A549 (cell line): Measurements from ENCODE around the gene NTN5. TPM values are rescaled to one million over a fixed set of nuclear protein-coding genes. Genes with fewer than 3 reads are reported as not detected.

Experiments used
- ATAC-seq, 2 experiments: fragments of 200-7000 bp in 1 of 2; fragments of >200 bp in 1 of 2; cut with Nextera tagmentation in 1 of 2; cut with Tn5 transposase in 1 of 2; 3 replicates each; pipeline versions ENCODE4 v1.8.0 to v1.9.1; 2018 to 2020; ENCODE audit warnings: mild to moderate bottlenecking in 1 of 2, moderate library complexity in 1 of 2
- CTCF ChIA-PET: fragments of 300-600 bp; sonication (Branson Sonifier 250); formaldehyde crosslinking; extraction: SDS; loops from one replicate; lab custom pipeline; 2021; ENCODE audit warnings: antibody characterized with exemption, inconsistent platforms; lab: Yijun Ruan, JAX
- POLR2A ChIA-PET: fragments of 350-600 bp; formaldehyde crosslinking; extraction: SDS; loops from one replicate; lab custom pipeline; 2021; ENCODE audit warnings: antibody characterized with exemption, inconsistent platforms; lab: Yijun Ruan, JAX
- DNase-seq, 2 experiments: peaks; one replicate each; pipeline versions ENCODE4 v3.0.0 to v3.0.0-alpha.2; 2011 to 2016; ENCODE audit warnings: low read depth in 1 of 2, low spot score in 1 of 2
- FAIRE-seq: peaks from 2 replicates; lab custom pipeline; 2011; peaks lifted over from hg19 to GRCh38; lab: Jason Lieb, UNC
- H3K27ac ChIP-seq, 2 experiments: fragments of >200 bp; sonication (Bioruptor Twin); formaldehyde crosslinking; 3 replicates each; pipeline ENCODE4 v1.5.1; 2016 to 2017
- H3K4me1 ChIP-seq: fragments of >200 bp; sonication (Bioruptor Twin); formaldehyde crosslinking; 3 replicates; pipeline ENCODE4 v1.6.1; 2016
- H3K4me2 ChIP-seq: fragments of >200 bp; sonication (Bioruptor Twin); formaldehyde crosslinking; 3 replicates; pipeline ENCODE4 v1.6.1; 2016
- H3K4me3 ChIP-seq: fragments of >200 bp; sonication (Bioruptor Twin); formaldehyde crosslinking; 3 replicates; pipeline ENCODE4 v1.5.1; 2016
- H3K9me3 ChIP-seq: fragments of >200 bp; sonication (Bioruptor Twin); formaldehyde crosslinking; 3 replicates; pipeline ENCODE4 v1.6.1; 2016
- BCL3 ChIP-seq: fragments of >200 bp; sonication (Bioruptor Twin); formaldehyde crosslinking; IDR thresholded peaks from 3 replicates; pipeline ENCODE4 v1.6.1; 2016
- BHLHE40 ChIP-seq: IDR thresholded peaks from 2 replicates; pipeline ENCODE4 v1.6.1; 2012; ENCODE audit warnings: low read depth, low read length, inconsistent platforms
- CEBPB ChIP-seq, 2 experiments: fragments of >200 bp in 1 of 2; sonication (Bioruptor Twin) in 1 of 2; formaldehyde crosslinking in 1 of 2; IDR thresholded peaks; 2 replicates each; pipeline ENCODE4 v1.6.1; 2012 to 2016
- EP300 ChIP-seq, 2 experiments: fragments of >200 bp; sonication (Bioruptor Twin); formaldehyde crosslinking; IDR thresholded peaks; 2 replicates in 1 of 2; 3 replicates in 1 of 2; pipeline ENCODE4 v1.6.1; 2016 to 2017
- FOXS1 ChIP-seq: fragments of 250-450 bp; sonication (Bioruptor Pico); IDR thresholded peaks from 2 replicates; pipeline ENCODE4 v1.5.0; 2020; ENCODE audit warnings: mild to moderate bottlenecking, moderate library complexity
- HDAC2 ChIP-seq: fragments of 200-600 bp; sonication (generic); IDR thresholded peaks from 2 replicates; pipeline ENCODE4 v1.6.1; 2016
- HEYL ChIP-seq: fragments of 250-450 bp; sonication (Bioruptor Pico); IDR thresholded peaks from 2 replicates; pipeline ENCODE4 v1.8.0; 2021; ENCODE audit warnings: mild to moderate bottlenecking, moderate library complexity
- HOXB13 ChIP-seq: fragments of 250-450 bp; sonication (Bioruptor Pico); IDR thresholded peaks from 2 replicates; pipeline ENCODE4 v1.5.0; 2020; ENCODE audit warnings: low read depth, mild to moderate bottlenecking, moderate library complexity
- KDM1A ChIP-seq: fragments of 200-600 bp; sonication (generic); IDR thresholded peaks from 2 replicates; pipeline ENCODE4 v1.6.1; 2016; ENCODE audit warnings: low read depth, mild to moderate bottlenecking
- MAZ ChIP-seq: fragments of 150-350 bp; IDR thresholded peaks from 2 replicates; pipeline ENCODE4 v1.6.1; 2014; ENCODE audit warnings: antibody characterized with exemption, low read depth, low read length, borderline replicate concordance
- MYC ChIP-seq: IDR thresholded peaks from 2 replicates; pipeline ENCODE4 v1.6.1; 2012; ENCODE audit warnings: mild to moderate bottlenecking, inconsistent platforms, low read length, improper control_type of control experiment, borderline replicate concordance
- NFE2L2 ChIP-seq: fragments of 150-350 bp; conservative IDR thresholded peaks from 2 replicates; pipeline ENCODE4 v1.6.1; 2014; ENCODE audit warnings: low read length
- NPAS2 ChIP-seq: fragments of 250-450 bp; sonication (Bioruptor Pico); IDR thresholded peaks from 2 replicates; pipeline ENCODE4 v1.8.0; 2022; ENCODE audit warnings: mild to moderate bottlenecking, moderate library complexity, borderline replicate concordance
- PBX3 ChIP-seq: IDR thresholded peaks from 2 replicates; pipeline ENCODE4 v1.6.1; 2012
- PHF8 ChIP-seq: fragments of 200-600 bp; sonication (generic); IDR thresholded peaks from 2 replicates; pipeline ENCODE4 v1.6.1; 2016; ENCODE audit warnings: low read depth, mild to moderate bottlenecking, antibody characterized with exemption, moderate library complexity, borderline replicate concordance
- RCOR1 ChIP-seq: fragments of 150-350 bp; IDR thresholded peaks from 2 replicates; pipeline ENCODE4 v1.6.1; 2014; ENCODE audit warnings: antibody characterized with exemption, low read length, low read depth
- TFCP2L1 ChIP-seq: fragments of 250-450 bp; sonication (Bioruptor Pico); IDR thresholded peaks from 2 replicates; pipeline ENCODE4 v1.5.0; 2021; ENCODE audit warnings: mild to moderate bottlenecking
- USF2 ChIP-seq: fragments of 450-650 bp; IDR thresholded peaks from 2 replicates; pipeline ENCODE4 v1.6.1; 2014; ENCODE audit warnings: antibody characterized with exemption
- ZC3H11A ChIP-seq: fragments of 450-650 bp; IDR thresholded peaks from 2 replicates; pipeline ENCODE4 v1.6.1; 2014; ENCODE audit warnings: antibody characterized with exemption, mild to moderate bottlenecking
- ZNF302 ChIP-seq: fragments of 250-450 bp; sonication (Bioruptor Pico); IDR thresholded peaks from 2 replicates; pipeline ENCODE4 v1.9.0; 2021; ENCODE audit warnings: inconsistent platforms, mild to moderate bottlenecking, moderate library complexity
- WGBS: methylation state at CpG from one replicate; pipeline ENCODE4 v1.1.6; 2017; ENCODE audit errors: missing lambda C conversion rate; 5-methylcytosine and 5-hydroxymethylcytosine counted together
- polyA plus RNA-seq, 4 experiments: library from polyadenylated mRNA; depleted of rRNA in 3 of 4; stranded (reverse); fragments of >200 nt; fragmentation: RNase III in 1 of 4; extraction: RNeasy Plus Mini Kit Qiagen cat#74134 plus additional on column Dnase treatment in 1 of 4; gene quantifications; 2 replicates in 3 of 4; 3 replicates in 1 of 4; pipeline ENCODE4 v1.2.3, GENCODE V29; 2011 to 2017
- TF ChIP-seq, protein P1 (sequence below): fragments of >200 bp; sonication (Bioruptor Twin); formaldehyde crosslinking; IDR thresholded peaks from 2 replicates; pipeline ENCODE4 v1.6.1; 2016
- TF ChIP-seq, protein P2 (sequence below): fragments of 150-350 bp; IDR thresholded peaks from 2 replicates; pipeline ENCODE4 v1.6.1; 2014; ENCODE audit warnings: low read depth, mild to moderate bottlenecking, low read length

NTN5 gene
- polyA plus RNA-seq, 2 of the 4 experiments (the other 2 are of a cell fraction) = 0.18 to 0.22 TPM

- TF ChIP-seq EP300 (IDR thresholded peaks at IDR 0.05) = peak in 1 of 2 experiments; percentile 49; a peak in 1 of 5 replicates
- TF ChIP-seq MAZ = peak; percentile 96
- peak; percentile 93 for TF ChIP-seq USF2
- TF ChIP-seq RCOR1 = 0 out of 2 replicates have a peak, but pooled peaks have one; percentile 43
- TF ChIP-seq, protein P1, sequence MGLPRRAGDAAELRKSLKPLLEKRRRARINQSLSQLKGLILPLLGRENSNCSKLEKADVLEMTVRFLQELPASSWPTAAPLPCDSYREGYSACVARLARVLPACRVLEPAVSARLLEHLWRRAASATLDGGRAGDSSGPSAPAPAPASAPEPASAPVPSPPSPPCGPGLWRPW = no peak
- no peak for TF ChIP-seq NFE2L2
- TF ChIP-seq MYC = peak; percentile 67
- TF ChIP-seq BCL3 = no peak
- TF ChIP-seq PBX3 = no peak
- TF ChIP-seq BHLHE40 = peak; percentile 98
- TF ChIP-seq NPAS2 (CRISPR knock-in tag) = peak; percentile 94
Measured at GRCh38 chr19:48634424-48635262, 38.2 kb downstream of the NTN5 start (continued).

GRCh38 chr19:48634036-48634342 lies 38.8 kb downstream of the NTN5 start:
- Histone ChIP-seq H3K9me3 (no peaks in the 10 kb centered on the region), H3K4me2 (peak overlapping the region; percentile 100), H3K4me1 (peaks cover 55% of the 10 kb centered on the region), H3K27ac (peak overlapping the region; percentile 86 to 92), H3K4me3 (no peak overlapping the region; the same call in 2 of the 3 replicates)
- no peak for DNase-seq
- TF ChIP-seq, protein P2, sequence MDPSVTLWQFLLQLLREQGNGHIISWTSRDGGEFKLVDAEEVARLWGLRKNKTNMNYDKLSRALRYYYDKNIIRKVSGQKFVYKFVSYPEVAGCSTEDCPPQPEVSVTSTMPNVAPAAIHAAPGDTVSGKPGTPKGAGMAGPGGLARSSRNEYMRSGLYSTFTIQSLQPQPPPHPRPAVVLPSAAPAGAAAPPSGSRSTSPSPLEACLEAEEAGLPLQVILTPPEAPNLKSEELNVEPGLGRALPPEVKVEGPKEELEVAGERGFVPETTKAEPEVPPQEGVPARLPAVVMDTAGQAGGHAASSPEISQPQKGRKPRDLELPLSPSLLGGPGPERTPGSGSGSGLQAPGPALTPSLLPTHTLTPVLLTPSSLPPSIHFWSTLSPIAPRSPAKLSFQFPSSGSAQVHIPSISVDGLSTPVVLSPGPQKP = no peak
- no peak for TF ChIP-seq PHF8
- no peak for TF ChIP-seq PBX3
- no peak for TF ChIP-seq HEYL (CRISPR knock-in tag)
- no peak for TF ChIP-seq HDAC2
- TF ChIP-seq ZNF302 (CRISPR knock-in tag) = no peak
- TF ChIP-seq TFCP2L1 (CRISPR knock-in tag) = no peak
- no peak for TF ChIP-seq KDM1A
- TF ChIP-seq ZC3H11A = no peak
- no peak for TF ChIP-seq FOXS1 (CRISPR knock-in tag)
- TF ChIP-seq CEBPB (IDR thresholded peaks at IDR 0.05) = no peak
- no peak for TF ChIP-seq HOXB13 (CRISPR knock-in tag)
- TF ChIP-seq USF2 = no peak
- FAIRE-seq = no peak
- WGBS = 75% methylated on average over 7 of the region's 7 CpGs
- no peak for ATAC-seq
- ChIA-PET POLR2A (interaction anchor here (0.5 to 1.5 kb wide), 5 partner anchors 10 to 77 kb away, joined by 3 to 18 read pairs (median 8); partner anchors contain the start of genes CA11, RPL18 and SPHK2), CTCF (interaction anchor here (0.5 to 2.0 kb wide), 8 partner anchors 10 to 515 kb away, joined by 3 to 6 read pairs (median 4); partner anchors contain the start of genes CA11 and FAM83E)
